C4-2B (cell line): ENCODE results near the gene LTC4S.

ENCODE experiments used
- ZFX ChIP-seq: fragments of 450-650 bp; IDR thresholded peaks from 2 replicates; pipeline ENCODE4 v1.6.1; 2017
- TF ChIP-seq, protein P1 (sequence below): fragments of 450-650 bp; conservative IDR thresholded peaks from 2 replicates; pipeline ENCODE4 v1.5.1; 2017; ENCODE audit warnings: mild to moderate bottlenecking

GRCh38 chr5:179764056-179764455 lies 29.7 kb upstream of the LTC4S start:
- TF ChIP-seq, protein P1, sequence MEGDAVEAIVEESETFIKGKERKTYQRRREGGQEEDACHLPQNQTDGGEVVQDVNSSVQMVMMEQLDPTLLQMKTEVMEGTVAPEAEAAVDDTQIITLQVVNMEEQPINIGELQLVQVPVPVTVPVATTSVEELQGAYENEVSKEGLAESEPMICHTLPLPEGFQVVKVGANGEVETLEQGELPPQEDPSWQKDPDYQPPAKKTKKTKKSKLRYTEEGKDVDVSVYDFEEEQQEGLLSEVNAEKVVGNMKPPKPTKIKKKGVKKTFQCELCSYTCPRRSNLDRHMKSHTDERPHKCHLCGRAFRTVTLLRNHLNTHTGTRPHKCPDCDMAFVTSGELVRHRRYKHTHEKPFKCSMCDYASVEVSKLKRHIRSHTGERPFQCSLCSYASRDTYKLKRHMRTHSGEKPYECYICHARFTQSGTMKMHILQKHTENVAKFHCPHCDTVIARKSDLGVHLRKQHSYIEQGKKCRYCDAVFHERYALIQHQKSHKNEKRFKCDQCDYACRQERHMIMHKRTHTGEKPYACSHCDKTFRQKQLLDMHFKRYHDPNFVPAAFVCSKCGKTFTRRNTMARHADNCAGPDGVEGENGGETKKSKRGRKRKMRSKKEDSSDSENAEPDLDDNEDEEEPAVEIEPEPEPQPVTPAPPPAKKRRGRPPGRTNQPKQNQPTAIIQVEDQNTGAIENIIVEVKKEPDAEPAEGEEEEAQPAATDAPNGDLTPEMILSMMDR = no peak
- no peak for TF ChIP-seq ZFX
